ENCODE measurements around the gene PPIB. TPM values are rescaled to one million over a fixed set of nuclear protein-coding genes. Genes with fewer than 3 reads are reported as not detected.

PPIB gene
- total RNA-seq, 1 donor from 2014 or later = 804 TPM

GRCh38 chr15:64112904-64113303, 49.9 kb downstream of the PPIB start:
- no peak overlapping the region for H3K27ac Mint-ChIP-seq (ENCODE audit: unreplicated experiment)
- peaks cover 14% of the 10 kb centered on the region for H3K36me3 Mint-ChIP-seq (ENCODE audit: low read depth, unreplicated experiment)
- Histone ChIP-seq H3K27ac (ENCODE audit: low read depth, low read length) (no peak overlapping the region), H3K9ac (ENCODE audit: low read length) (no peak overlapping the region), H4K20me1 (ENCODE audit: insufficient read depth, low read length) (peaks cover 59% of the 10 kb centered on the region), H3K4me1 (ENCODE audit: insufficient read depth, low read length) (no peaks in the 10 kb centered on the region), H3K27me3 (ENCODE audit: insufficient read depth, low read length) (no peaks in the 10 kb centered on the region), H2AFZ (ENCODE audit: low read depth, low read length) (no peak overlapping the region), H3K4me3 (ENCODE audit: insufficient read depth, low read depth, low read length) (no peak overlapping the region), H3K79me2 (ENCODE audit: insufficient read depth, low read length) (peaks cover 51% of the 10 kb centered on the region), H3K9me3 (ENCODE audit: insufficient read depth, low read depth, low read length) (no peaks in the 10 kb centered on the region), H3K36me3 (ENCODE audit: insufficient read depth, low read length) (peaks cover 24% of the 10 kb centered on the region), H3K4me2 (ENCODE audit: low read length) (no peak overlapping the region)
- H3K4me3 Mint-ChIP-seq (ENCODE audit: unreplicated experiment) = no peak overlapping the region
- peaks cover 28% of the 10 kb centered on the region for H3K4me1 Mint-ChIP-seq (ENCODE audit: low read depth, unreplicated experiment)
- H3K27me3 Mint-ChIP-seq (ENCODE audit: low read depth, unreplicated experiment) = no peaks in the 10 kb centered on the region
- FAIRE-seq (no peak), DNase-seq (ENCODE audit: low read depth) (no peak)
- TF ChIP-seq CTCF (IDR thresholded peaks at IDR 0.05; ENCODE audit: insufficient read depth, low read depth, low read length) (no peak), EZH2 (IDR thresholded peaks at IDR 0.05; ENCODE audit: insufficient read depth, low read length) (no peak)
- no peaks in the 10 kb centered on the region for H3K9me3 Mint-ChIP-seq (ENCODE audit: unreplicated experiment)

- Histone ChIP-seq H3K9ac (ENCODE audit: low read length) (no peak overlapping the region), H3K4me1 (ENCODE audit: insufficient read depth, low read length) (no peaks in the 10 kb centered on the region), H3K36me3 (ENCODE audit: insufficient read depth, low read length) (peaks cover 20% of the 10 kb centered on the region), H3K27me3 (ENCODE audit: insufficient read depth, low read length) (no peaks in the 10 kb centered on the region), H2AFZ (ENCODE audit: low read depth, low read length) (no peak overlapping the region), H3K4me2 (ENCODE audit: low read length) (no peak overlapping the region), H3K79me2 (ENCODE audit: insufficient read depth, low read length) (peaks cover 57% of the 10 kb centered on the region), H3K27ac (ENCODE audit: low read depth, low read length) (no peak overlapping the region), H3K4me3 (ENCODE audit: insufficient read depth, low read depth, low read length) (no peak overlapping the region), H3K9me3 (ENCODE audit: insufficient read depth, low read depth, low read length) (no peaks in the 10 kb centered on the region), H4K20me1 (ENCODE audit: insufficient read depth, low read length) (peaks cover 64% of the 10 kb centered on the region)
- TF ChIP-seq CTCF (IDR thresholded peaks at IDR 0.05; ENCODE audit: insufficient read depth, low read depth, low read length) = no peak
- no peak for TF ChIP-seq EZH2 (IDR thresholded peaks at IDR 0.05; ENCODE audit: insufficient read depth, low read length)
- DNase-seq (ENCODE audit: low read depth) = no peak
- no peak for FAIRE-seq
- H3K27me3 Mint-ChIP-seq (ENCODE audit: low read depth, unreplicated experiment) = no peaks in the 10 kb centered on the region
- H3K27ac Mint-ChIP-seq (ENCODE audit: unreplicated experiment) = no peak overlapping the region
- H3K9me3 Mint-ChIP-seq (ENCODE audit: unreplicated experiment) = no peaks in the 10 kb centered on the region
- H3K4me3 Mint-ChIP-seq (ENCODE audit: unreplicated experiment) = no peak overlapping the region
- peaks cover 28% of the 10 kb centered on the region for H3K4me1 Mint-ChIP-seq (ENCODE audit: low read depth, unreplicated experiment)
- H3K36me3 Mint-ChIP-seq (ENCODE audit: low read depth, unreplicated experiment) = peaks cover 14% of the 10 kb centered on the region
Observed at GRCh38 chr15:64112073-64112772, 50.6 kb downstream of the PPIB start.

- H3K27ac ChIP-seq (ENCODE audit: low read depth, low read length) = no peak overlapping the region
- peaks cover 28% of the 10 kb centered on the region for H3K4me1 Mint-ChIP-seq (ENCODE audit: low read depth, unreplicated experiment)
- no peaks in the 10 kb centered on the region for H3K9me3 ChIP-seq (ENCODE audit: insufficient read depth, low read depth, low read length)
- H4K20me1 ChIP-seq (ENCODE audit: insufficient read depth, low read length) = peaks cover 68% of the 10 kb centered on the region
- no peak overlapping the region for H3K9ac ChIP-seq (ENCODE audit: low read length)
- DNase-seq (ENCODE audit: low read depth) (no peak), FAIRE-seq (no peak)
- no peaks in the 10 kb centered on the region for H3K4me1 ChIP-seq (ENCODE audit: insufficient read depth, low read length)
- H3K36me3 ChIP-seq (ENCODE audit: insufficient read depth, low read length) = peaks cover 20% of the 10 kb centered on the region
- TF ChIP-seq EZH2 (IDR thresholded peaks at IDR 0.05; ENCODE audit: insufficient read depth, low read length) (no peak), CTCF (IDR thresholded peaks at IDR 0.05; ENCODE audit: insufficient read depth, low read depth, low read length) (no peak)
- H3K27ac Mint-ChIP-seq (ENCODE audit: unreplicated experiment) = no peak overlapping the region
- H2AFZ ChIP-seq (ENCODE audit: low read depth, low read length) = no peak overlapping the region
- no peaks in the 10 kb centered on the region for H3K9me3 Mint-ChIP-seq (ENCODE audit: unreplicated experiment)
- H3K4me3 Mint-ChIP-seq (ENCODE audit: unreplicated experiment) = no peak overlapping the region
- no peaks in the 10 kb centered on the region for H3K27me3 Mint-ChIP-seq (ENCODE audit: low read depth, unreplicated experiment)
- peaks cover 14% of the 10 kb centered on the region for H3K36me3 Mint-ChIP-seq (ENCODE audit: low read depth, unreplicated experiment)
- H3K27me3 ChIP-seq (ENCODE audit: insufficient read depth, low read length) = no peaks in the 10 kb centered on the region
- H3K79me2 ChIP-seq (ENCODE audit: insufficient read depth, low read length) = peaks cover 62% of the 10 kb centered on the region
- H3K4me2 ChIP-seq (ENCODE audit: low read length) = no peak overlapping the region
- H3K4me3 ChIP-seq (ENCODE audit: insufficient read depth, low read depth, low read length) = no peak overlapping the region
Observed at GRCh38 chr15:64111679-64112050, 51.2 kb downstream of the PPIB start.
